CD4-positive, alpha-beta T cell (primary cell): ENCODE measurements around the gene HAPLN2. TPM values are rescaled to one million over a fixed set of nuclear protein-coding genes. Genes with fewer than 3 reads are reported as not detected.

Experiments
- ATAC-seq: fragments of 200-7000 bp; cut with Tn5 transposase; one replicate; pipeline ENCODE4 v1.10.0; 2022; ENCODE audit warnings: mild to moderate bottlenecking; ENCODE audit not compliant: poor library complexity
- CTCF ChIA-PET: fragments of 350-600 bp; sonication (Branson Sonifier 250); formaldehyde crosslinking; loops from one replicate; lab custom pipeline; 2021; ENCODE audit warnings: antibody characterized with exemption, inconsistent platforms; lab: Charles Lee
- POLR2A ChIA-PET: fragments of 350-600 bp; sonication (Branson Sonifier 250); formaldehyde crosslinking; loops from one replicate; lab custom pipeline; 2021; ENCODE audit warnings: antibody characterized with exemption, inconsistent platforms; lab: Charles Lee
- DNase-seq, 14 experiments: peaks; one replicate each; pipeline ENCODE4 v3.0.0-alpha.2; 2013 to 2020; ENCODE audit warnings: mixed read lengths in 2 of 14
- H3K27ac ChIP-seq, 2 donors: one replicate each; pipeline versions ENCODE4 v1.5.1 to v1.7.0; 2013; ENCODE audit warnings: low read length in 2 of 2, low read depth in 1 of 2, mild to moderate bottlenecking in 1 of 2
- H3K27me3 ChIP-seq, 2 experiments: 1 replicate in 1 of 2; 2 replicates in 1 of 2; pipeline versions ENCODE4 v1.6.1 to v1.7.0; 2013; ENCODE audit warnings: low read length in 2 of 2, control low read depth in 1 of 2, mild to moderate bottlenecking in 1 of 2, moderate library complexity in 1 of 2; ENCODE audit not compliant: insufficient read depth in 2 of 2, control insufficient read depth in 1 of 2
- H3K36me3 ChIP-seq: one replicate; pipeline ENCODE4 v1.6.1; 2013; ENCODE audit warnings: low read length, control low read depth; ENCODE audit not compliant: insufficient read depth
- H3K4me1 ChIP-seq: one replicate; pipeline ENCODE4 v1.6.1; 2013; ENCODE audit warnings: low read length, control low read depth; ENCODE audit not compliant: insufficient read depth
- H3K4me3 ChIP-seq: one replicate; pipeline ENCODE4 v1.5.1; 2013; ENCODE audit warnings: mild to moderate bottlenecking, low read length, moderate library complexity
- H3K9me3 ChIP-seq, 2 experiments: 1 replicate in 1 of 2; 2 replicates in 1 of 2; pipeline versions ENCODE4 v1.6.1 to v1.7.0; 2013; ENCODE audit warnings: low read length in 2 of 2, mild to moderate bottlenecking in 2 of 2, control low read depth in 1 of 2, moderate library complexity in 1 of 2; ENCODE audit not compliant: control insufficient read depth in 1 of 2, insufficient read depth in 1 of 2
- H3K27ac Mint-ChIP-seq: one replicate; pipeline ENCODE4 v1.8.0; 2020; ENCODE audit warnings: mixed read lengths
- H3K27me3 Mint-ChIP-seq: one replicate; pipeline ENCODE4 v1.8.0; 2021; ENCODE audit warnings: mixed read lengths
- H3K36me3 Mint-ChIP-seq: one replicate; pipeline ENCODE4 v1.8.0; 2021; ENCODE audit warnings: low read depth, mixed read lengths
- H3K4me1 Mint-ChIP-seq: one replicate; pipeline ENCODE4 v1.8.0; 2021; ENCODE audit warnings: low read depth, mixed read lengths
- H3K4me3 Mint-ChIP-seq: one replicate; pipeline ENCODE4 v1.8.0; 2020; ENCODE audit warnings: mild to moderate bottlenecking, mixed read lengths
- H3K9me3 Mint-ChIP-seq: one replicate; pipeline ENCODE4 v1.8.0; 2020; ENCODE audit warnings: mixed read lengths
- intact Hi-C, 2 experiments: fragments of 100-400 bp; cut with DNase I in 1 of 2; cut with micrococcal nuclease in 1 of 2; formaldehyde crosslinking; loops; one replicate each; pipeline versions ENCODE4 v1.15.1 to v1.9.0; 2023 to 2025; cut with DNase I, micrococcal nuclease
- total RNA-seq, 174 experiments: library from RNA in 2 of 174; stranded (reverse) in 2 of 174; gene quantifications; one replicate each; pipeline ENCODE4 v1.2.3 and lab custom pipeline; 2021 to 2026
- TF ChIP-seq, protein P1 (sequence below): fragments of 200-600 bp; IDR thresholded peaks from one replicate; pipeline ENCODE4 v1.8.0; 2022; ENCODE audit warnings: antibody characterized with exemption, mild to moderate bottlenecking

The HAPLN2 gene
- total RNA-seq, 2 experiments from 2014 or later = 0.44 to 0.56 TPM

DNA sequence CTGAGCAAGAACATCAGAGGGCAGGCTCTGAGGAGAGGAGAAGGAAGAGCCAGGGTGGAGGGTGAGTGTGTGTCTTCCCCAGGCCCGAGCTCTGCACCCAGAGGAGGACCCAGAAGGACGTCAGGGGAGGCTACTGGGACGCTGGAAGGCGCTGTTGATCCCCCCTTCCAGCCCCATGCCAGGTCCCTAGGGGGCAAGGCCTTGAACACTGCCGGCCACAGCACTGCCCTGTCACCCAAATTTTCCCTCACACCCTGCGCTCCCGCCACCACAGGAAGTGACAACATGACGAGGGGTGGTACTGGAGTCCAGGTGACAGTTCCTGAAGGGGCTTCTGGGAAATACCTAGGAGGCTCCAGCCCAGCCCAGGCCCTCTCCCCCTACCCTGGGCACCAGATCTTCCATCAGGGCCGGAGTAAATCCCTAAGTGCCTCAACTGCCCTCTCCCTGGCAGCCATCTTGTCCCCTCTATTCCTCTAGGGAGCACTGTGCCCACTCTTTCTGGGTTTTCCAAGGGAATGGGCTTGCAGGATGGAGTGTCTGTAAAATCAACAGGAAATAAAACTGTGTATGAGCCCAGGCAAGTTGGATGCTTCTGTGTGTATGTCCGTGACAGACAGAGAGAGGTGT lies 39.8 kb downstream of the HAPLN2 start:
- ChIA-PET POLR2A (interaction anchor here (0.6 to 2.0 kb wide), 3 partner anchors 48 to 158 kb away, joined by 3 to 6 read pairs (median 4); partner anchors contain the start of gene MEF2D), CTCF (interaction anchor here (0.7 to 3.7 kb wide), 13 partner anchors 8 to 273 kb away, joined by 3 to 25 read pairs (median 5); no protein-coding TSS in a partner anchor)
- no peak overlapping the region for H3K27ac ChIP-seq
- no peaks in the 10 kb centered on the region for H3K9me3 Mint-ChIP-seq
- no peak overlapping the region for H3K4me3 ChIP-seq
- TF ChIP-seq, protein P1, sequence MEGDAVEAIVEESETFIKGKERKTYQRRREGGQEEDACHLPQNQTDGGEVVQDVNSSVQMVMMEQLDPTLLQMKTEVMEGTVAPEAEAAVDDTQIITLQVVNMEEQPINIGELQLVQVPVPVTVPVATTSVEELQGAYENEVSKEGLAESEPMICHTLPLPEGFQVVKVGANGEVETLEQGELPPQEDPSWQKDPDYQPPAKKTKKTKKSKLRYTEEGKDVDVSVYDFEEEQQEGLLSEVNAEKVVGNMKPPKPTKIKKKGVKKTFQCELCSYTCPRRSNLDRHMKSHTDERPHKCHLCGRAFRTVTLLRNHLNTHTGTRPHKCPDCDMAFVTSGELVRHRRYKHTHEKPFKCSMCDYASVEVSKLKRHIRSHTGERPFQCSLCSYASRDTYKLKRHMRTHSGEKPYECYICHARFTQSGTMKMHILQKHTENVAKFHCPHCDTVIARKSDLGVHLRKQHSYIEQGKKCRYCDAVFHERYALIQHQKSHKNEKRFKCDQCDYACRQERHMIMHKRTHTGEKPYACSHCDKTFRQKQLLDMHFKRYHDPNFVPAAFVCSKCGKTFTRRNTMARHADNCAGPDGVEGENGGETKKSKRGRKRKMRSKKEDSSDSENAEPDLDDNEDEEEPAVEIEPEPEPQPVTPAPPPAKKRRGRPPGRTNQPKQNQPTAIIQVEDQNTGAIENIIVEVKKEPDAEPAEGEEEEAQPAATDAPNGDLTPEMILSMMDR = no peak
- H3K4me3 Mint-ChIP-seq = peak overlapping the region; percentile 20
- H3K36me3 ChIP-seq = no peaks in the 10 kb centered on the region
- peaks cover 30 to 33% of the 10 kb centered on the region in 2 experiments for H3K27me3 ChIP-seq
- intact Hi-C loops = no loop called here
- DNase-seq (no peak), ATAC-seq (no peak)
- peaks cover 60% of the 10 kb centered on the region for H3K4me1 Mint-ChIP-seq
- H3K27me3 Mint-ChIP-seq = peaks cover 41% of the 10 kb centered on the region
- H3K27ac Mint-ChIP-seq = no peak overlapping the region
- H3K9me3 ChIP-seq = no peaks in the 10 kb centered on the region
- H3K4me1 ChIP-seq = peaks cover 60% of the 10 kb centered on the region
- no peaks in the 10 kb centered on the region for H3K36me3 Mint-ChIP-seq

DNA sequence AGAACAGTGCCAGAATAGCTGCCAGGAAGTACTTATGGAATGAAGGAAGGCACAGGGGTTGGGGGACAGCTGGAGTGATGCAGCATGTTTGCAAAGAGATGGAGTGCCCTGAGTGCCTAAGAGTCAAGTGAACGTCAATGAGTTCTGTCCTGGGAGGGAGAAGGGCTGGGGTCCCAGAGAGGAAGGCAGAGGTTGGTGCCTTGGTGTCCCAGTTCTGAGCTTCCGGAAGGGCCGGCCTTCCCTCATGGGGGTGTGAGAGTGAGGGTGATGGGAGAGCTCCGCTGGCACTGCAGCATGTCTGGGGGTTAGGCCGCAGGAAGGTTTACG lies 40.4 kb downstream of the HAPLN2 start:
- Mint-ChIP-seq H3K27me3 (peaks cover 36% of the 10 kb centered on the region), H3K36me3 (no peaks in the 10 kb centered on the region), H3K4me3 (peak overlapping the region; percentile 20), H3K4me1 (peaks cover 60% of the 10 kb centered on the region), H3K9me3 (no peaks in the 10 kb centered on the region), H3K27ac (no peak overlapping the region)
- no peak overlapping the region for H3K4me3 ChIP-seq
- CTCF ChIA-PET = interaction anchor here (0.7 to 3.7 kb wide), 11 partner anchors 8 to 274 kb away, joined by 3 to 25 read pairs (median 4); no protein-coding TSS in a partner anchor
- DNase-seq (no peak), ATAC-seq (no peak)
- intact Hi-C loops = no loop called here
- no peaks in the 10 kb centered on the region for H3K9me3 ChIP-seq
- peaks cover 60% of the 10 kb centered on the region for H3K4me1 ChIP-seq
- POLR2A ChIA-PET = interaction anchor here (0.6 to 2.0 kb wide), 4 partner anchors 35 to 159 kb away, joined by 3 to 6 read pairs (median 4); partner anchors contain the start of gene MEF2D
- TF ChIP-seq, protein P1 = no peak
- H3K27ac ChIP-seq = no peak overlapping the region
- H3K36me3 ChIP-seq = no peaks in the 10 kb centered on the region
- H3K27me3 ChIP-seq = peaks cover 25 to 28% of the 10 kb centered on the region in 2 experiments

DNA sequence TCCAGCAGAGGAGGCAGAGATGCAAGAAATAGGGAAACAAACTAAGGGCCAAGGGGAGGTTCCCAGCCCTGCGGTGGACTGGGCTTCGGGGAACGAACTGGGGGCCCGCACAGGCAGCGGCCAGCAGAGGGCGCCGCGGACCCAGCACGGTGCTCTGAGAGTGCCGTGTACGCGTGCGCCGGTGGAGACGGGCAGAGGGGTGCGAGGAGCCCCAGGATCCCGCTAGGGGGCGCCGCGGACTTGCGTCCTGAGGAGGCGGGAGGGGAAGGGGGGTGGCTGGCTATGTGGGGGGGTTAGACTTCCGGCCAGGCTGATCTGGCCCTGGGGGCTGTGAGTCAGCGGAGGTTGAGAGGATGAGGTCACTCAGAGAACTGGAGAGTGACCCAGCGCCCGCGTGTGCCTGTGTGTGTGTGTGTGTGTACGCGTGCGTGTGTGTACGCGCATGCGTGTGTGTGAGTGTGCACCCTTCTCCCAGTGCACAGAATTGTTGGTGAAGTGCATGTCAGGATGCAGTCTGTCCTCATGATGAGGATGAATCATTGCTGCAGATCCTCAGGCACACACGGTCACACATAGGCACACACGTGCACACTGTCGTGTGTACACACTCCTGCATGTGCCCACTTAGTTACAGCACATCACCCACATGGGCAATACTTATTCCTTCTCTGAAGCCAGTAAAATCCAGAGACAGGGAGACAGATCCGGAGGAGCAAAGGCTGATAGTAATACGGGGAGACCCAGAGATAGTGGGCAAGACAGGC lies 41.0 kb downstream of the HAPLN2 start:
- H3K27ac Mint-ChIP-seq = peak overlapping the region; percentile 42
- ChIA-PET CTCF (interaction anchor here (0.7 to 3.7 kb wide), 13 partner anchors 9 to 274 kb away, joined by 3 to 25 read pairs (median 4); no protein-coding TSS in a partner anchor), POLR2A (interaction anchor here (0.6 to 2.0 kb wide), 5 partner anchors 36 to 160 kb away, joined by 3 to 6 read pairs (median 4); partner anchors contain the start of genes ISG20L2, MEF2D and METTL25B)
- TF ChIP-seq, protein P1 = peak; percentile 91
- H3K9me3 Mint-ChIP-seq = no peaks in the 10 kb centered on the region
- no peak overlapping the region for H3K27ac ChIP-seq
- H3K4me1 ChIP-seq = peaks cover 60% of the 10 kb centered on the region
- H3K9me3 ChIP-seq = no peaks in the 10 kb centered on the region
- H3K27me3 Mint-ChIP-seq = peaks cover 30% of the 10 kb centered on the region
- no peak overlapping the region for H3K4me3 ChIP-seq
- ATAC-seq (peak; percentile 87), DNase-seq (peak; percentile 79 to 96 (median 88))
- peaks cover 20 to 22% of the 10 kb centered on the region in 2 experiments for H3K27me3 ChIP-seq
- intact Hi-C loops = loop anchor here (1.0 to 2.0 kb wide), 2 partner anchors 66 to 67 kb away; no protein-coding TSS in a partner anchor
- no peaks in the 10 kb centered on the region for H3K36me3 ChIP-seq
- peak overlapping the region; percentile 54 for H3K4me3 Mint-ChIP-seq
- peaks cover 60% of the 10 kb centered on the region for H3K4me1 Mint-ChIP-seq
- no peaks in the 10 kb centered on the region for H3K36me3 Mint-ChIP-seq
